ENCODE data around the gene KIAA1549. TPM values are rescaled to one million over a fixed set of nuclear protein-coding genes. Genes with fewer than 3 reads are reported as not detected.
"Not testable (repeated sequence)": the region's sequence is repeated elsewhere in the genome, so short reads cannot be mapped to it uniquely, and the experiment has no call there.

Gene KIAA1549
- total RNA-seq, 1 donor from 2014 or later: 5.7 TPM

DNA sequence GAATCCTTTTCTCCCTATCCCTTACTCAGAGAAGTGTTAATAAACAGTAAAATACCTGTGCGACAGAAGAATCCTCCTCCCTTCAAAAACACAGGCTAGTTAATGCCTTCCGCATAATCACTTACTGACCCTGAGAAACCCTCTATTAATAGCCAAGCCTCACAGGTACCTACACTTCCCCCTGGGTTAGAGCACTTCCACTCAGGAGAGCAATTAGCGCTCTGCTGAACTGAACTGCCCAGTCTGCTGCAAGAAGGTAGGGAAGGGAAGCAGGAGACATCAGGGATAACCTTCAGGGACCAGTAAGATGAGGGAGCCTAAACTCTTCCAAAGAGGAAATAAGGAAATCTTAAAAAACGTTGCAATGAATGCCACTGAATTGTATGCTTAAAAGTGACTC is 39.6 kb downstream of the KIAA1549 start:
- Histone ChIP-seq H3K27me3 (no peaks in the 10 kb centered on the region), H3K4me1 (no peaks in the 10 kb centered on the region), H3K27ac (no peak overlapping the region), H3K9me3 (no peaks in the 10 kb centered on the region), H3K4me3 (no peak overlapping the region), H3K36me3 (no peaks in the 10 kb centered on the region)
- DNase-seq (no peak), ATAC-seq (no peak)
- intact Hi-C loops (cut with DNase I): no loop called here
- TF ChIP-seq, protein P1, sequence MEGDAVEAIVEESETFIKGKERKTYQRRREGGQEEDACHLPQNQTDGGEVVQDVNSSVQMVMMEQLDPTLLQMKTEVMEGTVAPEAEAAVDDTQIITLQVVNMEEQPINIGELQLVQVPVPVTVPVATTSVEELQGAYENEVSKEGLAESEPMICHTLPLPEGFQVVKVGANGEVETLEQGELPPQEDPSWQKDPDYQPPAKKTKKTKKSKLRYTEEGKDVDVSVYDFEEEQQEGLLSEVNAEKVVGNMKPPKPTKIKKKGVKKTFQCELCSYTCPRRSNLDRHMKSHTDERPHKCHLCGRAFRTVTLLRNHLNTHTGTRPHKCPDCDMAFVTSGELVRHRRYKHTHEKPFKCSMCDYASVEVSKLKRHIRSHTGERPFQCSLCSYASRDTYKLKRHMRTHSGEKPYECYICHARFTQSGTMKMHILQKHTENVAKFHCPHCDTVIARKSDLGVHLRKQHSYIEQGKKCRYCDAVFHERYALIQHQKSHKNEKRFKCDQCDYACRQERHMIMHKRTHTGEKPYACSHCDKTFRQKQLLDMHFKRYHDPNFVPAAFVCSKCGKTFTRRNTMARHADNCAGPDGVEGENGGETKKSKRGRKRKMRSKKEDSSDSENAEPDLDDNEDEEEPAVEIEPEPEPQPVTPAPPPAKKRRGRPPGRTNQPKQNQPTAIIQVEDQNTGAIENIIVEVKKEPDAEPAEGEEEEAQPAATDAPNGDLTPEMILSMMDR (IDR thresholded peaks at IDR 0.05): no peak

DNA sequence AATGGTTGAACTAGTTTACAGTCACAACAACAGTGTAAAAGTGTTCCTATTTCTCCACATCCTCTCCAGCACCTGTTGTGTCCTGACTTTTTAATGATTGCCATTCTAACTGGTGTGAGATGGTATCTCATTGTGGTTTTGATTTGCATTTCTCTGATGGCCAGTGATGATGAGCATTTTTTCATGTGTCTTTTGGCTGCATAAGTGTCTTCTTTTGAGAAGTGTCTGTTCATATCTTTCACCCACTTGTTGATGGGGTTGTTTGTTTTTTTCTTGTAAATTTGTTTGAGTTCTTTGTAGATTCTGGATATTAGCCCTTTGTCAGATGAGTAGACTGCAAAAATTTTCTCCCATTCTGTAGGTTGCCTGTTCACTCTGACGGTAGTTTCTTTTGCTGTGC is 40.6 kb downstream of the KIAA1549 start:
- H3K4me3 ChIP-seq; ATAC-seq; H3K4me1 ChIP-seq; intact Hi-C loops (cut with DNase I); H3K9me3 ChIP-seq; H3K27ac ChIP-seq; DNase-seq; H3K27me3 ChIP-seq; H3K36me3 ChIP-seq: not testable (repeated sequence)

DNA sequence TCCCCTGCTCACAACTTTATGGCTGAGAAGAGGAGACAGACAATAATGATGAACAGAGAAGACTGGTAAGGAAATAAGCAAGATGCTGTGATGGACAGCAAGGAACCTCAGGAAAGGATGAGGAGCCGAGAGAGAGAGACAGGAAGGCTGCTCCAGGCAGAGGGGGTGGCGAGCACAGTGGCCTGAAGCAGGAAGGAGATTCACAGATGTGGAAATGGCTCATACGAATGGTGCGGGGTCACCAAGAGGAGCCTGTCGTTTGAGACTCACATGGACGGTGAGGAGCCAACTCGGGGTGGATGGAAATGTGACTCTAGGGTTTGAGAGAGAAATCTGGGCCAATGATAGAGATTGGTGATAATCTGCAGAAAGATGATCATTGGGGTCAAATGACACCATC is 43.7 kb downstream of the KIAA1549 start:
- no peaks in the 10 kb centered on the region for H3K27me3 ChIP-seq
- no peak overlapping the region for H3K4me3 ChIP-seq
- DNase-seq (no peak), ATAC-seq (no peak)
- no peaks in the 10 kb centered on the region for H3K36me3 ChIP-seq
- intact Hi-C loops (cut with DNase I): no loop called here
- TF ChIP-seq, protein P1 (IDR thresholded peaks at IDR 0.05): no peak
- no peaks in the 10 kb centered on the region for H3K4me1 ChIP-seq
- no peak overlapping the region for H3K27ac ChIP-seq
- H3K9me3 ChIP-seq: no peaks in the 10 kb centered on the region

DNA sequence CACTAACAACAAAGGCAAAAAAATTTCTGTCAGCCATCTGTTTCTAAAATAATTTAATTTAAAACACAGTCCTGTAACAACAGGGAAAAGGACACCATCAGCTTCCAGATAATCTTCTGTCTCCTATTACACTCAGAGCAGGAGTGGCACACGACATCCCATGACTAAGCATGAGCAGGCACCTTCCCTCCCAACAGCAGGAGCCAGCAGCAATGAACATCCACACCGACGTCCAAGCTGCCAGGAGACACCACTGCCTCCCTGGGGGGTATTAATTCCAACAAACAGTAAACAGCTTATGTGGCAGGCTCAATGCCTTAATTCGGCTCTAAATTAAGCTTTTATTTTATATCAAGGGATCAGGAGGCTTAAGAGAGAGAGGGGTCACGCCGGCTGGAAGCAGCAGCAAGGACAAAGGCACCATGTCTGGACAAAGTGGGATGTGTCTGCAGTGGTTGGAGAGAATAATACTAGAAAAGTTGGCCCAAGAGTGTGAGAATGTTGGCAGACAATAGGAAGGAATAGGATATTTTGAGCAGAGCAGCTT is 45.7 kb downstream of the KIAA1549 start:
- TF ChIP-seq, protein P1 (IDR thresholded peaks at IDR 0.05): no peak
- H3K36me3 ChIP-seq: no peaks in the 10 kb centered on the region
- no peaks in the 10 kb centered on the region for H3K27me3 ChIP-seq
- DNase-seq (no peak), ATAC-seq (no peak)
- no peak overlapping the region for H3K4me3 ChIP-seq
- H3K4me1 ChIP-seq: no peaks in the 10 kb centered on the region
- no peak overlapping the region for H3K27ac ChIP-seq
- intact Hi-C loops (cut with DNase I): no loop called here
- no peaks in the 10 kb centered on the region for H3K9me3 ChIP-seq

DNA sequence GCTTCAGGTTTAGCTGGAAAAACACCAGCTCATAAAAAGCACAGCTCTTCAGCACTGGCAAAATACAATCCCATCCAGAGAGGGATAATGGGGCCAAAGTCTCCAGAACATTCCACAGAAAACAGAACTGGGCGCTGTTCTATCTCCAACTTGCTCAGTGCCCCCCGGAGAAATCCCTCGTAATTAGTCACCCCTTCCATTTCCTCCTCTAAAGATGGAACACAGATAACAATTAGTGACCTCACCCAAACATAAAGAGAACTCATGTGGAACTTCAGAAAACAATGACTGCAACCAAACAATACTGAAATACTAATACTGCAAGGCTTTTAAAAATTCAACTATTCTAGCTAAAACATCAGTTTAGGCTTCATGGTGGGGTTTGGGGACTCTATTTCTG is 46.3 kb downstream of the KIAA1549 start:
- H3K9me3 ChIP-seq: no peaks in the 10 kb centered on the region
- intact Hi-C loops (cut with DNase I): no loop called here
- ATAC-seq (no peak), DNase-seq (no peak)
- H3K27ac ChIP-seq: no peak overlapping the region
- H3K4me3 ChIP-seq: no peak overlapping the region
- TF ChIP-seq, protein P1 (IDR thresholded peaks at IDR 0.05): no peak
- H3K4me1 ChIP-seq: no peaks in the 10 kb centered on the region
- H3K27me3 ChIP-seq: no peaks in the 10 kb centered on the region
- H3K36me3 ChIP-seq: no peaks in the 10 kb centered on the region

DNA sequence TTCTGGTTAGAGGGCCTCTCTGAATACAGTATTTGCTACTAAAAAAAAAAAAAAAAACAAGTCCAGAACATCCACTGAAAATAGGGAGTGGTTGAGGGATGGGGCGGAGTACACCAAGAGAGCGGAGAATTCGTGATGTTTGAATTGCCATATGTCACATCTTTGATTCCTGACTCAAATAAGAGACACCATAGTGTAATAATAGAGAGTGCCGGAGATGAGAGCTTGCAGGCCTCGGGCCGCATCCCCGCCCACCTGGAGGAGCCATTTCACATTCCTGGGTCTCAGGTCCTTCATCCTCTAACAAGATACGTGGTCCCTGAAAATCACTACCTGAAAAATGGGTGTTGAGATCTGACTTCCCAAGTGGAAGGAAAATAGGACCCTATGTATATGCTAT is 46.8 kb downstream of the KIAA1549 start:
- TF ChIP-seq, protein P1 (IDR thresholded peaks at IDR 0.05): no peak
- Histone ChIP-seq H3K4me1 (no peaks in the 10 kb centered on the region), H3K36me3 (no peaks in the 10 kb centered on the region), H3K27me3 (no peaks in the 10 kb centered on the region), H3K9me3 (no peaks in the 10 kb centered on the region), H3K27ac (no peak overlapping the region), H3K4me3 (no peak overlapping the region)
- ATAC-seq (no peak), DNase-seq (no peak)
- intact Hi-C loops (cut with DNase I): no loop called here

All from upper lobe of right lung (tissue), 1 donor.